IPS-20b (cell line): Measurements from ENCODE around the gene LARGE1.

Experiments
- H3K27ac ChIP-seq: one replicate; pipeline ENCODE4 v1.5.1; 2013; ENCODE audit warnings: low read length
- H3K27me3 ChIP-seq: 2 replicates; pipeline ENCODE4 v1.6.1; 2013; ENCODE audit warnings: mild to moderate bottlenecking, low read length, inconsistent platforms; ENCODE audit not compliant: insufficient read depth
- H3K36me3 ChIP-seq: 2 replicates; pipeline ENCODE4 v1.6.1; 2013; ENCODE audit warnings: low read depth, mild to moderate bottlenecking, inconsistent platforms, low read length, moderate library complexity; ENCODE audit not compliant: insufficient read depth
- H3K4me1 ChIP-seq: 2 replicates; pipeline ENCODE4 v1.6.1; 2013; ENCODE audit warnings: mild to moderate bottlenecking, control low read depth, inconsistent platforms, low read length, moderate library complexity; ENCODE audit not compliant: insufficient read depth
- H3K4me3 ChIP-seq: 2 replicates; pipeline ENCODE4 v1.5.1; 2013; ENCODE audit warnings: mild to moderate bottlenecking, low read length, inconsistent platforms
- H3K9ac ChIP-seq: 2 replicates; pipeline ENCODE4 v1.6.1; 2013; ENCODE audit warnings: low read depth, mild to moderate bottlenecking, inconsistent platforms, low read length, moderate library complexity
- H3K9me3 ChIP-seq: 2 replicates; pipeline ENCODE4 v1.6.1; 2013; ENCODE audit warnings: mild to moderate bottlenecking, low read depth, low read length, inconsistent platforms; ENCODE audit not compliant: insufficient read depth

The LARGE1 gene

DNA sequence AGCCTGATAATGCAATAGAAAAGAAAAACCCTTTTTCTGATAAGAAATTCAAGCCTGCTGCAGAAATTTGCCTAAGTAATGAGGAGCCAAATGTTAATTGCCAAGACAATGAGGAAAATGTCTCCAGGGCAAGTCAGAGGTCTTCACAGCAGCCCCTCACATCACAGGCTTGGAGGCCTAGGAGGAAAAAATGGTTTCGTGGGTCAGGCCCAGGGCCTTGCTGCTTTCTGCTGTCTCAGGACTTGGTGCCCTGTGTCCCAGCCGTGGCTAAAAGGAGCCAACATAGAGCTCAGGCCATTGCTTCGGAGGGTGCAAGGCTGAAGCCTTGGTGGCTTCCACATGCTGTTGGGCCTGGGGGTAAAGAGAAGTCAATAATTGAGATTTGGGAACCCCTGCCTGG, 131.3 kb downstream of the LARGE1 start:
- H3K4me3 ChIP-seq = no peak overlapping the region
- no peaks in the 10 kb centered on the region for H3K27me3 ChIP-seq
- 0 out of 2 replicates have a peak, but pooled peaks cover 4% of the 10 kb centered on the region for H3K4me1 ChIP-seq
- H3K9me3 ChIP-seq = peaks cover 39% of the 10 kb centered on the region
- H3K27ac ChIP-seq = no peak overlapping the region
- H3K36me3 ChIP-seq = peaks cover 6% of the 10 kb centered on the region
- H3K9ac ChIP-seq = no peak overlapping the region

DNA sequence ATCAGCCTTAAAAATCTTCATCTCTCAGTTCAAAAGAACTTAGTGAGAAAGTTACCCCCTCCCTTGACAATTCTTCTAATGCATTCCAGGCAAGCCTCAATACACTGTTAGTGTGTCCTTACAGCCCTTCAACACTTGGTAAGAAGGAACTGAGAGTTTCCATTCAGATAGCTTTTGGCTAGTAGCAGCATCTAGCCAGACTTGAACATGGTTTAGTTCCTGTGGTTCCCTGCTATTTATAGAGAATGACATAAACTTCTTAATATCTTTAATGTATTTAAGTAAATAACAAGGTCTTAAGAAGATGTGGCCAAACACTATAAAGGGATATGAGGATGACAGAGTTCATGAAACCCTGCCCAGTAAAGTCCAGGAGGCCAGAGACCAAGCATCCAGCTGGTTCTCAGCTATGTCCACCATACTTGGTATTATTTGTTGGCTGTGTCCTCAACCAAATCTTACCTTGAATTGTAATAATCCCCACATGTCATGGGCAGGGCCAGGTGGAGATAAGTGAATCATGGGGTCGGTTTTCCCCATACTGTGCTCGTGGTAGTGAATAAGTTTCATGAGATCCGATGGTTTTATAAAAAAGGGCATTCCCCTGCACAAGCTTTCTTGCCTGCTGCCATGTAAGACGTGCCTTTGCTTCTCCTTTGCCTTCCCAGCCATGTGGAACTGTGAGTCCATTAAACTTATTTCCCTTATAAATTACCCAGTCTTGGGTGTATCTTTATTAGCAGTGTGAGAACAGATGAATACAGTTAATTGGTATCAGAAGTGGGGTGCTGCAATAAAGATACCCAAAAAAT, 132.4 kb downstream of the LARGE1 start:
- Histone ChIP-seq H3K9ac (no peak overlapping the region), H3K36me3 (peaks cover 6% of the 10 kb centered on the region), H3K27ac (no peak overlapping the region), H3K4me1 (no peaks in the 10 kb centered on the region), H3K4me3 (no peak overlapping the region), H3K9me3 (peaks cover 39% of the 10 kb centered on the region), H3K27me3 (no peaks in the 10 kb centered on the region)

DNA sequence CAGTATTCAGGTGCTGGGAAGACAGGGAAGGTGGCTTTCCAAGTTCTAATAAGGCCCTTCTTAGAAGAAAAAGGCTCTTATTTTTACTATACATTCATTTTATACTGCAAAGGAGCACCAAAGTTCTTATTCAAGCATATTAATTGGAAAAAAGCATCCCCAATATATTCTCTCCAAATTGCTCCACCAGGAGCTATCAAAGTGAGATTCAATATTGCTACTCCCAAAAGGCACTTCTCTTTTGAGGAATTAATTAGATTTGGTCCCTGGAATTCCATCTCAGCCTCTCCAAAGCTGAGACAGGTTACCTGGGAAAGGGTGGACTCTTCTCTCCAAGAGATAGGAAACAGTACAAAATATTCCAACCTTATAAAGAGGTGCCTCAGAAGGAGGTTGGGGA, 134.1 kb downstream of the LARGE1 start:
- Histone ChIP-seq H3K4me1 (no peaks in the 10 kb centered on the region; the same call in 1 of the 2 replicates), H3K27me3 (no peaks in the 10 kb centered on the region), H3K27ac (no peak overlapping the region), H3K9ac (no peak overlapping the region), H3K4me3 (no peak overlapping the region), H3K9me3 (peaks cover 34% of the 10 kb centered on the region), H3K36me3 (peaks cover 6% of the 10 kb centered on the region)

DNA sequence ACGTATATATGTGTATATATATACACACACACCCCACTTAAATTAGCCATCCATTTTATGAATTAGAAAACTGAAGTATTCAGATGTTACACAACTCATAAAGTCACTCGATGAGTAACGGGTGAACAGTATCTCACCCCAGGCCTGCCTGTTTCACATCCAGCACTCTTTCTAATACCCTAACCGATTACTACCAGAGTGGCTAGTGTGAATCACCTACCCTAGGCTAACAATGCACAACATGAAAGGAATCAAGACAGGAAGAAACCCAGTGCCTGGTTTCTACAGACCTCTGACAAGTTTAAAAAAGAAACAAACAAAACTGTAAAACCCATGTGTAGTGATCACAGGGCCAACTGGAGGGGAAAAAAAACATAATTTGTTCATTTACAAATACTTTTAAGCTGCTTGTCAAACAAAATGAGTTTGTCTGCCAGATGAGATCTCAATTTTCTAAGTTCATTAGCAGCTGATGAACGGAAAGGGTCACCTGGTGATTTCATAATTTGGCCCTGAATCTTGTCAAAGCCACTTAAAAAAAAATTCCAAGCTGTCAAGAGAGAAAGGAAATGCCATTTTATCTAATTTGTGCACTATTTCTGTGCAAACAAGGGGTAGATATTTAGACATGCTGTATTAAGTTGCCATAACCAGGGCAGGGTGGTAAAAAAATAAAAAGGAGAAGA, 134.8 kb downstream of the LARGE1 start:
- peaks cover 3% of the 10 kb centered on the region; the same call in 1 of the 2 replicates for H3K4me1 ChIP-seq
- H3K9ac ChIP-seq = no peak overlapping the region

DNA sequence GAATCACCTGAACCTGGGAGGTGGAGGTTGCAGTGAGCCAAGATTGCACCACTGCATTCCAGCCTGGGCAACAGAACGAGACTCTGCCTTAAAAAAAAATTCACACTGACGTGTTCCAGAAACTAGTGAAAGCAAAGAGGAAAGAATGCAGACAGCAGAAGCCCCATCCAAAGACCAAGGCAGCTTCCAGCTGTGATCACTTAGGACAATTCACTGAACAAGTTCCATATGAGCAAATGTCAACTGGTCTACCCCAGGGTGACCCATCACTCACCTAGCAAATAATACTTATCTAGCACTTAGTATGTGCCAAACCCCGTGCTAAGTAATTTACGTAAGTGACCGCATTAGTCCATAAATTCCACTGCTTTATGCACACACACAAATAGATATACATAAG, 138.9 kb downstream of the LARGE1 start:
- Histone ChIP-seq H3K9me3 (no peaks in the 10 kb centered on the region), H3K4me3 (no peak overlapping the region), H3K4me1 (peaks cover 6% of the 10 kb centered on the region; the same call in 1 of the 2 replicates), H3K36me3 (no peaks in the 10 kb centered on the region), H3K27ac (no peak overlapping the region), H3K27me3 (no peaks in the 10 kb centered on the region), H3K9ac (no peak overlapping the region)

More for the DNA sequence above, 134.8 kb downstream of the LARGE1 start:
- peaks cover 6% of the 10 kb centered on the region for H3K36me3 ChIP-seq
- peaks cover 28% of the 10 kb centered on the region for H3K9me3 ChIP-seq
- no peaks in the 10 kb centered on the region for H3K27me3 ChIP-seq
- H3K4me3 ChIP-seq = no peak overlapping the region
- no peak overlapping the region for H3K27ac ChIP-seq

DNA sequence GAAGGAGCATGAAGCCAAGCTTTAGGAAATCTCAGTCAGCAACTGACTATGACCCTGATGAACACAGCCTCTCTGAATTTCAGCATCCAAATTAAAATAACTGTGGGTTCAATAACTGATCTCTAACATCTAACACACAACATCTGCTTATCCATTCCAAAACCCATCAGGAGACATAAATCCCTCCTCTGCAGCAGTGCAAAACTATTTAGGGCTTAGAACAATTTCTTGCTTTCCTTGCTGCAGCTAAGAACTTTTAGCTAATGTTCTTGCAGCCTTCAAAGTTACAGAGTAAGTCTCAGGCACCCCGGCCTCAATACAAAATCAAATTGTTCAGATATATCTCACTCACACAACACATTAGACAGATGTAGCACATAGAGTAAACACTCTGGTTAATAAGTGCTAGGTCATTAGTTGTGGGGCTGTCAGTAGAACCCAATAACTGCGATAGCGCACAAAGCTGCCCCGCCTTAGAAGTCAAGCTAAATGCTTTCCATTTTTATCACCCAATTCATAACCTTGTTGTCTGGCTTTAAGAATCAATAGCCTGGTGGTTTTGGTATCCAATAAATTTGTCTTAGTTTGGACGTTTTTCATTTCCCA, 139.6 kb downstream of the LARGE1 start:
- Histone ChIP-seq H3K4me3 (no peak overlapping the region), H3K9me3 (no peaks in the 10 kb centered on the region), H3K27ac (no peak overlapping the region), H3K36me3 (no peaks in the 10 kb centered on the region), H3K27me3 (no peaks in the 10 kb centered on the region), H3K9ac (no peak overlapping the region), H3K4me1 (peaks cover 6% of the 10 kb centered on the region; the same call in 1 of the 2 replicates)

DNA sequence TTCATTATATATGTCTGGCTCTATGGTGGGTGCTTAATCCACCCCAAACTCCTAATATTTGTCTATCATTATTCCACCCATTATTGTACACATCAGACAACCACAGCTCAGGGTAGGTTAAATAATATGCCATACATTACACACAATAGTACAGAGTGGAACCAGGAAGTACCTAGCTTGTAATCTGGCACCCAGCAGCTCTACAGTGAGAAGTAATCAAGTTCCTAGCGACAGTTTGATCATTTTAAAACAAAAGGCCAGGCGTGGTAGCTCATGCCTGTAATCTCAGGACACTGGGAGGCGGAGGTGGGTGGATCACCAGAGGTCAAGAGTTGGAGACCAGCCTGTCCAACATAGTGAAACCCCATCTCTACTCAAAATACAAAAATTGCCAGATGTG, 141.0 kb downstream of the LARGE1 start:
- Histone ChIP-seq H3K27me3 (no peaks in the 10 kb centered on the region), H3K4me1 (peaks cover 6% of the 10 kb centered on the region; the same call in 1 of the 2 replicates), H3K27ac (no peak overlapping the region), H3K9ac (no peak overlapping the region), H3K9me3 (no peaks in the 10 kb centered on the region), H3K4me3 (no peak overlapping the region), H3K36me3 (no peaks in the 10 kb centered on the region)

DNA sequence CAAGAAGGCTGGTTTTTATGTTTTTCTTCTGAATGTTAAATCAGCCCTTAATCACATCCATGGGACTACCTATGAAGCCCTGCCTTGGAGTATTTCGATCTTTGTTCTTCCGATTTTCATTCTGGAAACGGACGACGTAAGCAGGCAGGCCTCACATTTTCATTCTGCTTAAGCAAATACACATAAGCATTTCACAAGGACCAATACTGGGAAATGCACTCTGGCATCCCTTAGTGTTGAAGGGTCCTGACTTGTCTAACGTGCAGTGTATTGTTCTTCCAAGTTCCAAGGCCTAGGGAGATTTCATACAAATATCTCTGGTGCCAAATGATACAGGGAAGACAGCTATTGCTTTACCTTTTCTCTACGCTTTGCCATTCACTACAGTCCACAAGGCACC, 143.8 kb downstream of the LARGE1 start:
- no peaks in the 10 kb centered on the region for H3K9me3 ChIP-seq
- H3K4me3 ChIP-seq = no peak overlapping the region
- H3K4me1 ChIP-seq = peaks cover 9% of the 10 kb centered on the region; the same call in 1 of the 2 replicates
- H3K9ac ChIP-seq = no peak overlapping the region
- H3K36me3 ChIP-seq = no peaks in the 10 kb centered on the region
- no peaks in the 10 kb centered on the region for H3K27me3 ChIP-seq
- H3K27ac ChIP-seq = no peak overlapping the region

DNA sequence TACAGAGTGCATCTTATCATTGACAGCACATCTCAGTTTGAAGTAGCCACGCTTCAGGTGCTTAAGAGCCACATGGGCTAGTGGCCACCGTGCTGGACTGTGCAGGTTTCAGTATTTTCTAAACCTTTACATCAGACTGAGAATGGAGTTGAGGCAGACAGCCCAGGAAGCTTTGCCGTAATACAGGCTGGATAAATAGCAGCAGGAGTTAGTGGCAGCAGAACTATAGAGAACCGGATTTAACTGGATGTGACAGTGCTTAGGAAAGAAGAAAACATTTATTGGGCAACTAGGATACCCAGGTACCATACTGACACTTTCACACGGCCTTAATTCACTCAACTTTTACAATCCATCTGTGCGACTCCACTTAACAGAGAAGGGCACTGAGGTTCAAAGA, 145.5 kb downstream of the LARGE1 start:
- Histone ChIP-seq H3K4me3 (no peak overlapping the region), H3K36me3 (no peaks in the 10 kb centered on the region), H3K27me3 (no peaks in the 10 kb centered on the region), H3K4me1 (0 out of 2 replicates have a peak, but pooled peaks cover 3% of the 10 kb centered on the region), H3K9me3 (no peaks in the 10 kb centered on the region), H3K9ac (no peak overlapping the region), H3K27ac (no peak overlapping the region)

DNA sequence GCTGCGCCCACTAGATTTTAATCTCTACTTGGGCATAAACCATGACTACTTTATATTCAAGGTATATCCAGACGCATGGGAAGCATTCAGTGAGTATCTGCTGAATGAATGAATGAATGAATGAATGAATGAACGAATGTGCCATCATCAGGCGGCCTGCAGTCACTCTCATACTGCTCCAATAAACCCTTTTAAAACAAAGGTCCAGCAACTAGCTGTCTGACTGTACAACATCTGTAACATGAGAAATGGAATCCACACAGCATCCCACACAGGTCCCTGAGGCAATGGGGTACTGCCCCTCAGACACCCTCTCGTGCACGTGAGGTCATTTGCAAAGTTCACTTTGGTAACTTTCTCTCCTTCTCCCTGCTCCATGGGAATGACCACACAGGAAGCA, 147.5 kb downstream of the LARGE1 start:
- Histone ChIP-seq H3K9ac (no peak overlapping the region), H3K4me3 (no peak overlapping the region), H3K9me3 (no peaks in the 10 kb centered on the region), H3K4me1 (peaks cover 13% of the 10 kb centered on the region; the same call in 1 of the 2 replicates), H3K27ac (no peak overlapping the region), H3K36me3 (no peaks in the 10 kb centered on the region), H3K27me3 (no peaks in the 10 kb centered on the region)

DNA sequence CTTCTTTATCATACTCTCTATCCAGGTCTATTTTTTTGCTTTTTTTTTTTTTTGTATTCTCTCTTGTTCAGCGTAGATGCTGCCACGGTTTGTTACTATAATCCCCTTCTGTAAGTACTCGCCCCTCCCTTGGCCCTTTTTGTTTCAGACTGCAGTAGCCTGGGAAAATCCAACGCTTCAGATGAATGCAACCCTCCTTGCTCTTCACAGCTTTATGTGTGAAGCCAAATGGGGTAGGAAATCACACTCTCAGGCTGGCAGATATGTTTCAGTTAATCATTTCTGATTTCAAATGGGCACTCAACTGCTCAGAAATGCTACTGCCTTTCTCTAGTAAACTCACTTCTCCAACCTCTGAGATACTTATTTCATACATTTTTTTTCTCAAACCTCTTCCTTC, 149.1 kb downstream of the LARGE1 start:
- H3K27me3 ChIP-seq = no peaks in the 10 kb centered on the region
- no peak overlapping the region for H3K4me3 ChIP-seq
- H3K27ac ChIP-seq = no peak overlapping the region
- no peak overlapping the region for H3K9ac ChIP-seq
- H3K9me3 ChIP-seq = no peaks in the 10 kb centered on the region
- H3K4me1 ChIP-seq = peaks cover 13% of the 10 kb centered on the region; the same call in 1 of the 2 replicates
- H3K36me3 ChIP-seq = no peaks in the 10 kb centered on the region
